Measurements from ENCODE around the gene ZNF23. TPM values are rescaled to one million over a fixed set of nuclear protein-coding genes. Genes with fewer than 3 reads are reported as not detected.
A peak's percentile ranks its signal among the peaks of the same experiment; 100 is the strongest.

Gene ZNF23
- total RNA-seq, 4 donors from 2014 or later = 2.4 to 12.8 (median 7.5) TPM

DNA sequence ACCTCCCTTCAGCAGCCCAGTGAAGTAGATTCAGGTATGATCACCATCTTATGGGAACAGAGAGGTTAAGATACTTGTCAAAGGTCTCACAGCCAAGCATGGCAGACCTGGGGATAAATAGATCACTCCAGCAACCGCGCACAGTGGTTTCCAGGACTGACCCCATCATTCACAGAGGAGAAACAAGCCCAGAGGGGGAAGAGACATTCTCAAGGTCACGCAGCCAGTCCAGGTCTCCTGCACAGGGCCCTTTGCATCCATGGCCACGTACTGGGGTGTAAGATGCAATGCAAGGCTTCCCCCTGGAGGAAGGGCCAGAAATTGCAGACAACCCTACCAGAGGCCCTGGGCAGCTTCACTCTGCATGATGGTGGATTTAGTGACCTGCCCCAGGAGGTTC is 40.1 kb downstream of the ZNF23 start:
- no peak for DNase-seq

DNA sequence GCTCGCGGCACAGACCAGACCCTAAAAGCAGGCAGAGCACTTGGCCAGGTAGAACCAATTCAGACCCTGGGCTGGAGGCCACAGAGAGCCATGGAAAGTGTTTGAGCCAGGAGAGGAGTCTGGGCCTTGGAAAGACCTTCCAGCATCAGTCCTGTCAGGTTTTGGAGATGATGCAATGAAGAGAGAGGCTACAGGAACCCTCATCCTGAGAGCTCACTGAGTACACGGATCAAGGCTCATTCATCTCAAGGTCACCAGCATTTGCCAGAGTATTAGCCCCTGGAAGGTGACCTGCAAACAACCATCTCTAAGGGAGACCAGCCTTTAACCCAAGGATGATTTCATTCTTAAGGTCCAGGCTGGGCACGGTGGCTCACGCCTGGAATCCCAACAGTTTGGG is 48.0 kb downstream of the ZNF23 start:
- TF ChIP-seq, protein P1, sequence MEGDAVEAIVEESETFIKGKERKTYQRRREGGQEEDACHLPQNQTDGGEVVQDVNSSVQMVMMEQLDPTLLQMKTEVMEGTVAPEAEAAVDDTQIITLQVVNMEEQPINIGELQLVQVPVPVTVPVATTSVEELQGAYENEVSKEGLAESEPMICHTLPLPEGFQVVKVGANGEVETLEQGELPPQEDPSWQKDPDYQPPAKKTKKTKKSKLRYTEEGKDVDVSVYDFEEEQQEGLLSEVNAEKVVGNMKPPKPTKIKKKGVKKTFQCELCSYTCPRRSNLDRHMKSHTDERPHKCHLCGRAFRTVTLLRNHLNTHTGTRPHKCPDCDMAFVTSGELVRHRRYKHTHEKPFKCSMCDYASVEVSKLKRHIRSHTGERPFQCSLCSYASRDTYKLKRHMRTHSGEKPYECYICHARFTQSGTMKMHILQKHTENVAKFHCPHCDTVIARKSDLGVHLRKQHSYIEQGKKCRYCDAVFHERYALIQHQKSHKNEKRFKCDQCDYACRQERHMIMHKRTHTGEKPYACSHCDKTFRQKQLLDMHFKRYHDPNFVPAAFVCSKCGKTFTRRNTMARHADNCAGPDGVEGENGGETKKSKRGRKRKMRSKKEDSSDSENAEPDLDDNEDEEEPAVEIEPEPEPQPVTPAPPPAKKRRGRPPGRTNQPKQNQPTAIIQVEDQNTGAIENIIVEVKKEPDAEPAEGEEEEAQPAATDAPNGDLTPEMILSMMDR (IDR thresholded peaks at IDR 0.05) = no peak
- no peak for TF ChIP-seq POLR2A (IDR thresholded peaks at IDR 0.05)
- intact Hi-C loops (cut with DNase I; ENCODE audit: low total_unique reads) = loop anchor here (5.0 kb wide), 1 partner anchor 88 kb away; no protein-coding TSS in a partner anchor
- no peak for DNase-seq
- Histone ChIP-seq H3K27me3 (no peaks in the 10 kb centered on the region), H3K36me3 (no peaks in the 10 kb centered on the region), H3K4me3 (no peak overlapping the region), H3K27ac (no peak overlapping the region), H3K4me1 (no peaks in the 10 kb centered on the region), H3K9me3 (no peaks in the 10 kb centered on the region)

More for the DNA sequence above, 40.1 kb downstream of the ZNF23 start:
- TF ChIP-seq, protein P1 (IDR thresholded peaks at IDR 0.05) = no peak
- TF ChIP-seq POLR2A (IDR thresholded peaks at IDR 0.05) = no peak
- Histone ChIP-seq H3K27ac (no peak overlapping the region), H3K4me1 (no peaks in the 10 kb centered on the region), H3K27me3 (no peaks in the 10 kb centered on the region), H3K36me3 (no peaks in the 10 kb centered on the region), H3K4me3 (no peak overlapping the region), H3K9me3 (no peaks in the 10 kb centered on the region)
- intact Hi-C loops (cut with DNase I; ENCODE audit: low total_unique reads) = no loop called here

DNA sequence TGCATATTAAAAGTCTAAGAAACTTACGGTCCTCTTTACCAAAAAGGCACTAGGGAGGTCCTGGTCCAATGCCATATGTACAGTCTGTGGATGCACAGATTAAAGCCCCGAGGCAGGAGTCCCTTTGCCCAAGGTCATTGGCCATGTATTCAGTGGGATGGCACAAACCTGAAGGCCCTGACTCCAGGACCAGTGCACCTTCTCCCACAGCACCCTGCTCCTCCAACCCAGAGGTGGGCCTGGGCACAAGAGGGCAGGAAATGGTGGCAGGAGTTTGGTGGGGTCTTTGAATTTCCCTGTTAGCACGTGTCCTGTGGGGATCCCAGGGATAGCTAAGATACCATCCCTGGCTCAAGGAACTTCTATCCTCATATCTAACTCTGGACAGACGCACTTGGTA is 48.7 kb downstream of the ZNF23 start:
- Histone ChIP-seq H3K9me3 (no peaks in the 10 kb centered on the region), H3K4me1 (no peaks in the 10 kb centered on the region), H3K36me3 (no peaks in the 10 kb centered on the region), H3K27me3 (no peaks in the 10 kb centered on the region), H3K4me3 (no peak overlapping the region), H3K27ac (no peak overlapping the region)
- intact Hi-C loops (cut with DNase I; ENCODE audit: low total_unique reads) = loop anchor here (5.0 kb wide), 1 partner anchor 89 kb away; no protein-coding TSS in a partner anchor
- TF ChIP-seq, protein P1 (IDR thresholded peaks at IDR 0.05) = no peak
- no peak for TF ChIP-seq POLR2A (IDR thresholded peaks at IDR 0.05)
- DNase-seq = no peak

DNA sequence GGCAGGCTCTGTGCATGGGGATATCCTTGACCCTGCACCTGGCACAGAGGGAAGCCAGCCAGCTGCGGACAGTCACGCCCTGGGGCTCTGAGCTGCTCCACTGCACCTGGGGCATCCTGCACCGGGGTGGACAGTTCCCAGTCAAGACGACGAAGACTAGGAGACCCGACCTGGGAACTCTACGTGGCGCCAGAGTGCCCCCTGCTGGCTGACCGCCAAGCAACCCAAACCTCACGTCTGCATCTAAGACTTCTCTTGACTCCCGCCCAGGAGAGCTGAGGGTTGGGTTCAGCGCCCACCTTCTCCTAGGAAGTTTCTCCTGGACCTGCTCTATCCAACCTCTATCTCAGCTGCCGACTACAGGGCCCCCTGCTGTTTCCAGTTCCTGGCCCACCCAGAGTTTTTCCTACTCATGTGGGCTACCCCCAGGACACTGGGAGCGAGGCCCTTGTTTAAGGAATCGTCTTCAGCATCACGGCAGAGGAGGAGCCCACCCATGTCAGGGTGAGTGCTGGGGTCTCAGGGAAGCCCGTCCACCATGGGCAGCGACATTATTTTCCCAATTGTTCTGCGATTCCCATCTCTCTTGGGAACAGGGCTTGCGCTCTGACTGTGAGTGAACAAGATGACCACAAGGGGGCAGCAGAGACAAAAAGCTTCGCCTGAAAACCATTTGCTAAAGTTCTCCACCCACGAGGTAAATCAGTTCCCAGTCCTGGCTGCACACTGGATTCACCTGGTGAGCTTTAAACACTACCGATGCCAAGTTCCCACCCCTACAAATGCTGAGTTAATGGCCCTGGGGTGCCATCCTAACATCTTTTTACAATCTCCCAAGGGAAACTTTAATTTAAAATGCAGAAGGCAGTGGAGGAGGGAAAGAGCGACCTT is 49.5 kb downstream of the ZNF23 start:
- no peaks in the 10 kb centered on the region for H3K36me3 ChIP-seq
- H3K27ac ChIP-seq = no peak overlapping the region
- H3K9me3 ChIP-seq = no peaks in the 10 kb centered on the region
- TF ChIP-seq POLR2A (IDR thresholded peaks at IDR 0.05) = no peak
- TF ChIP-seq, protein P1 (IDR thresholded peaks at IDR 0.05) = peak; percentile 65 to 83 (median 72)
- H3K27me3 ChIP-seq = no peaks in the 10 kb centered on the region
- no peak overlapping the region for H3K4me3 ChIP-seq
- DNase-seq = peak; percentile 53 to 65
- no peaks in the 10 kb centered on the region for H3K4me1 ChIP-seq
- intact Hi-C loops (cut with DNase I; ENCODE audit: low total_unique reads) = loop anchor here (5.0 kb wide), 1 partner anchor 90 kb away; no protein-coding TSS in a partner anchor

DNA sequence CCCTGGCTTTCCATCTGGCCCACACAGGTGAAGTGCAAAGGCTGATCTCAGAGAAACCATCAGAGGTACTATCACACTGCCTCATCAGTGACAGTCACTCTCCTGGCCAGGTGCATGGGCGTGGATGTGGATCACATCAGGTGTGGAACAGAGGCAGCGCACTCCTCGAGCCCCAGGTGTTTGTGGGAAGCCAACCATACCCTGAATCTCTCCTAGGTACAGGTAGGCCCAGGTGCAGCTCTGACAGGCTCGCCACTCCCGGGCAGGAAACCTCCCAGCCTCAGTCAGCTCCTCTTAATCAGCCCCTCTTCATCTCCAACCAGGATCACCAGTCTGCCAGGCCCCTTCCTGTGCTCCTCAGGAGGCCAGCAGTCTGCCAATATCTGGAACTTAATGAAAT is 51.9 kb downstream of the ZNF23 start:
- H3K4me1 ChIP-seq = no peaks in the 10 kb centered on the region
- no peaks in the 10 kb centered on the region for H3K27me3 ChIP-seq
- H3K27ac ChIP-seq = no peak overlapping the region
- intact Hi-C loops (cut with DNase I; ENCODE audit: low total_unique reads) = loop anchor here (5.0 kb wide), 1 partner anchor 92 kb away; no protein-coding TSS in a partner anchor
- TF ChIP-seq, protein P1 (IDR thresholded peaks at IDR 0.05) = no peak
- TF ChIP-seq POLR2A (IDR thresholded peaks at IDR 0.05) = no peak
- H3K4me3 ChIP-seq = no peak overlapping the region
- H3K36me3 ChIP-seq = no peaks in the 10 kb centered on the region
- no peaks in the 10 kb centered on the region for H3K9me3 ChIP-seq
- no peak for DNase-seq
